Right cardiac atrium (tissue), 5 donors: ENCODE measurements around the gene GRPR. TPM values are rescaled to one million over a fixed set of nuclear protein-coding genes. Genes with fewer than 3 reads are reported as not detected.

Source experiments
- polyA plus RNA-seq: library from polyadenylated mRNA; stranded (reverse); fragments of 200-250 nt; gene quantifications from one replicate; pipeline ENCODE4 v1.2.3, GENCODE V29; 2013
- total RNA-seq, 4 donors: library from RNA; stranded (reverse); fragmentation: NEBNext Ultra II Directional; extraction: Animal tissue kit (Norgen Biotek cat#: 25700); gene quantifications; one replicate each; pipeline ENCODE4 v1.2.1, GENCODE V29; 2021
- donor health status: healthy with polysubstance abuse.
- donor health status: DM: no; HTN: yes; CAD: no.
- donor health status: DM: no; HTN: no; CAD: no.
- donor health status: DM: no; HTN: yes; CAD: no; lungs with severe emphysema.
- donor health status: DM: yes; HTN: yes; CAD: no.

GRPR gene
- total and polyA plus RNA-seq, 5 donors, result 0.12 to 0.68 (median 0.41) TPM; not detected in 1

Other genes with a start within 250 kb of the GRPR start
- not detected for gene MAGEB17, start 43.9 kb downstream of the GRPR start, total RNA-seq
- gene MAGEB17, start 43.9 kb downstream of the GRPR start, polyA plus RNA-seq, result not detected